GM18499 (cell line): ENCODE measurements around the gene SP3.
A peak's percentile ranks its signal among the peaks of the same experiment; 100 is the strongest.

Experiments
- ATAC-seq: cut with Tn5 transposase; IDR thresholded peaks from one replicate; pipeline ENCODE4 v1.9.1; 2021; ENCODE audit warnings: moderate number of reproducible peaks; ENCODE audit not compliant: insufficient read depth, unreplicated experiment

Gene SP3

GRCh38 chr2:173965372-173966025 lies at the start of gene SP3:
SP3 (minus strand) TSS chr2:173965373; CDS start chr2:173965171, 202 bp downstream.
- peak; percentile 45 for ATAC-seq

- no peak for ATAC-seq
Measured at GRCh38 chr2:174014699-174015070, 49.5 kb upstream of the SP3 start.

- no peak for ATAC-seq
Measured at GRCh38 chr2:174014011-174014698, 49.0 kb upstream of the SP3 start.

GRCh38 chr2:174013315-174013751 lies 48.2 kb upstream of the SP3 start:
- no peak for ATAC-seq

- no peak for ATAC-seq
Measured at GRCh38 chr2:174012347-174013314, 47.5 kb upstream of the SP3 start.

- ATAC-seq, result no peak
Measured at GRCh38 chr2:174011796-174012195, 46.6 kb upstream of the SP3 start.

GRCh38 chr2:174011173-174011572 lies 46.0 kb upstream of the SP3 start:
- ATAC-seq, result no peak

GRCh38 chr2:174009488-174010223 lies 44.5 kb upstream of the SP3 start:
- no peak for ATAC-seq

- no peak for ATAC-seq
Measured at GRCh38 chr2:174008720-174009119, 43.5 kb upstream of the SP3 start.

GRCh38 chr2:174007010-174007409 lies 41.8 kb upstream of the SP3 start:
- ATAC-seq, result no peak

GRCh38 chr2:174005801-174006419 lies 40.7 kb upstream of the SP3 start:
- no peak for ATAC-seq

GRCh38 chr2:174004905-174005605 lies 39.9 kb upstream of the SP3 start:
- peak; percentile 82 for ATAC-seq

- ATAC-seq, result no peak
Measured at GRCh38 chr2:174003720-174004695, 38.8 kb upstream of the SP3 start.

- no peak for ATAC-seq
Measured at GRCh38 chr2:174002679-174003078, 37.5 kb upstream of the SP3 start.

GRCh38 chr2:174001107-174001506 lies 35.9 kb upstream of the SP3 start:
- ATAC-seq, result no peak

- ATAC-seq, result no peak
Measured at GRCh38 chr2:173999724-174000123, 34.6 kb upstream of the SP3 start.

- ATAC-seq, result no peak
Measured at GRCh38 chr2:173999272-173999671, 34.1 kb upstream of the SP3 start.

GRCh38 chr2:173998386-173998785 lies 33.2 kb upstream of the SP3 start:
- ATAC-seq, result no peak
